ENCODE data around the gene NRXN3.
"Not testable (repeated sequence)": the region's sequence is repeated elsewhere in the genome, so short reads cannot be mapped to it uniquely, and the experiment has no call there.

The NRXN3 gene

DNA sequence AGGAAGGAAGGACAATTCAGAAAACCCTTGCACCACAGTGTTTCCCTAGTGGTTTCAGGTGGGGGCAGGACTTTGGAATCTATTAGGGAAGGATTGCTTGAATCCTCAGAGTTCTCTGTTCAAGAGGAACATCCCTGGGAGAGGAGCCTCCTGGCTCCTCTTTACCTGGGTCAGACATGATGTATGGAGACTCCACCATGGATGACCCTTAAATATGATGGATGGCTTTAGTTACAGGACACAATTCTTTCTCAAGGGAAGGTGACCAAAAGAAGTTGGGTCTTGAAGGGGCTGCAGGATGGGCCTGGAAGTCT, 396.6 kb downstream of the NRXN3 start:
- DNase-seq (ENCODE audit: low spot score): no peak
- no peak for FAIRE-seq

- no peak for FAIRE-seq
- DNase-seq (ENCODE audit: low spot score): no peak
These were observed 397.2 kb downstream of the NRXN3 start for GRCh38 chr14:78567343-78567742.

DNA sequence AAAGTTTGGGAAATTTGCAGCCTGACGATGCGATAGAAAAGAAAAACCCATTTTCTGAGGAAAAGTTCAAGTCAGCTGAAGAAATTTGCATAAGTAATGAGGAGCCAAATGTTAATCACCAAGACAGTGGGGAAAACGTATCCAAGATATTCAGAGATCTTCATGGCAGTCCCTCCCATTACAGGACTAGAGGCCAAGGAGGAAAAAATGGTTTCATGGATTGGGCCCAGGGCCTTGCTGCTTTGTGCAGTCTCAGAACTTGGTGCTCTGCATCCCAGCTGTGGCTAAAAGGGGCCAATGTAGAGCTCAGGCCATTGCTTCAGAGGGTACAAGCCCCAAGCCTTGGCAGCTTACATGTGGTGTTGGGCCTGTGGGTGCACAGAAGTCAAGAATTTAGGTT, 403.6 kb downstream of the NRXN3 start:
- FAIRE-seq; DNase-seq (ENCODE audit: low spot score): not testable (repeated sequence)

DNA sequence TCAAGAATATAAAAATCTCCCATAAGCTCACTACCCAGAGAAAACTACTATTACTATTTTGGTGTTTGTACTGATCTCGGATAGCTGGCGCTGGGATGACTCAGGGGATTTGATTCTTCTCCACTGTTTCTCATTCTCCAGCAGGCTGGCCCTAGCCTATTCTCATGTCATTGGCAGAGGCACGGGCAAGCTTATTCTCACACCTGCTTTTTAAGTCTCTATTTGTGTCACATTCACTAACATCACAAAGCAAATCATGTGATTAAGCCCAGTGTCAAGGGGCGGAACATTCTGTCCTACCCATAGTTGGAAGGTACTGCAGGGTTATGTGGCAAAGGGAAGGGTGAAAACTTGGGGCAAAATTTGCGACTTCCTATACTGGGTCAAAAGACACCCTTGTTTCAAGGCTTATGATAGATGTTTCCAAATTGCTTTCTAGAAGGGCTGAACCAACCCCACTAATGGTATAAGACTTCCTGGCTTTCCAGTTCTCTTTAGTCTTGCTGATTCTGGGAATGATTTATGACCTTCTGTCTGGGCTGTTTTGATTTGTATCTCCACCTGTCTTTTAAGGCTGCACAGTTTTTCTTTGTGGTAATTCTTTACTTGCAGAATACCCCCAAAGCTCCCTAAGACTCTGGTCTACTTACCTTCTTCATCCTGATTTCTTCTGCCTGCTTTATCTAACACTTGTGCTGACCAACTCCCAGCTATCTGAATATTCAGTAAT, 406.4 kb downstream of the NRXN3 start:
- no peak for DNase-seq (ENCODE audit: low spot score)

DNA sequence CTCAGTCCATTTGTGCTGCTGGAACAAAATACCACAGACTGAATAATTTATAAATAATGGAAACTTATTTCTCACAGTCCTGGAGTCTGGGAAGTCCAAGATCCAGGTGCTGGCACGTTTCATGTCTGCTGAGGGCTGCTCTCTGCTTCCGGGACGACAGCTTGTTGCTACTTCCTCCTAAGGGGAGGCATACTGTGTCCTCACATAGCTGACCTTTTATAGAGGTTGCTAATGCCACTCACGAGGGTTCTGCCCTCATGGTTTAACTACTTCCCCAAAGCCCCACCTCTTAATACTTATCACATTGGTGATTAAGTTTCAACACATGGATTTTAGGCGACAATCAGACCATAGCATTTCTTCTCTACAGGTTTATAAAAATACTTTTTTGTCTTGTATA, 411.1 kb downstream of the NRXN3 start:
- no peak for DNase-seq (ENCODE audit: low spot score)
- no peak for FAIRE-seq

More for the DNA sequence above, 406.4 kb downstream of the NRXN3 start:
- FAIRE-seq: no peak

DNA sequence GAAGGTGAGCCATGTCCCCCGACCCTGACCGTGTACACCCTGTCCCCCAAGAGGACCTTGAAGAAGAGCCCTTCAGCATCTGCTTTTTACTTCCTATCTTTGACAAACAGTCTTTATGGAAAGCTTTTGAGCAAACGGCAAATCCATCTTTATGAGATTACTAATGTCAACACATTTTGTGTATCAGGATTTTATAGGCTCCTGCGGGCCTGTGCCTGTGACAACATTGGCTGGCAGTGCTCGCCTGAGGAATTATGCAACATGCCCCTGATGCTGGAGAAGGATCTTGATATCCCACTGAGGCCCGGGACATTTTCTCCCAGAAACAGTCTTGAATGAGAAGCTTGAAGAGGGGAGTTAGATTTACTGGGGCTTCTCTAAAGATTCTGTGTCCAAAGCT, 416.5 kb downstream of the NRXN3 start:
- no peak for DNase-seq (ENCODE audit: low spot score)
- no peak for FAIRE-seq

DNA sequence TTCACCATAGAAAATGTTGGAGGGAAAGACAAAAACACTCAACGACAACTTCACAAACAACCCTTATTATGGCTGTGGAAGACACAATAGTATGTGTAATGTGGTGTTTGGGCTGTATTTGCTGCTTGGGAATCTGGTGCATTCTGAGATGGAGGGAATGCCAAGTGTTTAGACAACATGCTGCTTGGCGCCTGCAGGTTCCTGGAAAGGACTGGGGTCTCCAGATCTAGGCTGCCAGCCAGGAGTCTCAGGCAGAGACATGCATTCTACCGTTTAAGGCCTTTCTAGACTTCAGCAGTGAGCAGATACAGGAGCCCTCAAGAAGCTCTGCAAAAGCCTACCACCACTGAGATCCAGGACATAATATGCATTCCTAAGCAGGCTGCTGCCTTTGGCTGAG, 418.7 kb downstream of the NRXN3 start:
- FAIRE-seq (no peak), DNase-seq (ENCODE audit: low spot score) (no peak)

DNA sequence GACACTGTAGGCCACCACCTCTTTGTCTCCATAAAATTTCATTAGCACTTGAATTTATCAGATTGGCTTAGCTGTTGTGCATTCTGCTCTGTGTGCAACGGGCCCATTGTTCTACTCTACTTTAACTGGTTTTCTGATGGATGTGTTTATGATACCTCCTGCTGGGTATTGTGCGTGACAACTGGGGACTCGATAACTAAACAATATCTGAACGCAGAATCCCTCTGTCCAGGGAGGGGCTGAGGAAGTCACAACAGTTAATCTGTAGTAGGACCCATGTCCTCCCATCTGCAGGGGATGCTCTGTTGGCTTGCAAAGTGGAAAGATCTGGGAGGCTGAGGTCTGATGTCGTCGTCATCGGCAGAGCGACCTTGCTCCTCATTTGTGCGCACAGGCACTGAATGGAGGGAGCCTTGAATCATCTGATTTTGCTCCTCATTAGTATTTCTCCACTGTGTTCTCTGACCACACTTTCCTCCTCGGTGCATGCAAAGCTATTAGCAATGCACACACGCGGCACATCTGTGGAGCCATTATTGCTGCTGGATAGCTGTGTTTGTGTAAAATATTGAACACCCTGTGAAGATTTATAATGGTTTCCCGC, 422.5 kb downstream of the NRXN3 start:
- no peak for FAIRE-seq
- no peak for DNase-seq (ENCODE audit: low spot score)

DNA sequence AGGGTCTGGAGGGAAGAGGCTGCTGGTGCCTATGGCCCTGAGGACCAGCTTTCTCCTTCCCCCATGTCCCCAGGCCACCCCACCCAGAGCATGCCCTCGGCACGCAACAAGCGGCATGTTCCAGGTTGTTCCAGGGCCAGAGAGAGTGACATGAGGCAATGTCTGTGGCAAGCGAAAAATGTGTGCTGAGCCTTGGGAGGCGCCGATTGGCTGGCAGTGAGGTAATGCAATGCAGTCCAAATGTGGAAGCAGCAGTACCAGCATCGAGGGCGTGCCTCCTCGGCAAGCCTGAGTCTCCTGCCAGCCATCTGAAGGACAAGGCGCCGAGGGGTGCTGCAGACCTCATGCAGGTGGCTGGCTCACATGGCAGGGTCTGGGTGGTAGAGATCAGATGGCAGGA, 423.8 kb downstream of the NRXN3 start:
- DNase-seq (ENCODE audit: low spot score) (no peak), FAIRE-seq (no peak)

DNA sequence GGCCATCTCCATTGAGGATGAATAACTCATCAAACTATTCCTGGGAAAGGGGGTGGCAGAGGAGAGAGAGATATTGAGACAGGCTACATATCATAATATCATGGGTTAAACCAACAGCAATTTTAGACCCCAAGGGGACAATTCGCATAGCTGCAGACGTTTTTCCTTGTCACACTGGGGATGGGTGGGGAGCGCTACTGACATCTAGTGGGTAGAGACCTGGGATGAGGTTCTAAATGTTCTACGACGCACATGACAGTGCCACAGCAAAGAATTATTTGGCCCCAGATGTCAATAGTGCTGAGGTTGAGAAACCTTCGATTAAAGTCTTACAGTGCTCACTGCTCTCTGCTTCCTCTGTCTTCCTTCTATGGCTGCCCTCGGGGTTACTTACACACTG, 425.6 kb downstream of the NRXN3 start:
- no peak for DNase-seq (ENCODE audit: low spot score)
- no peak for FAIRE-seq

- DNase-seq (ENCODE audit: low spot score) (peak; percentile 8), FAIRE-seq (no peak)
These were observed 428.1 kb downstream of the NRXN3 start for GRCh38 chr14:78598046-78598920.

DNA sequence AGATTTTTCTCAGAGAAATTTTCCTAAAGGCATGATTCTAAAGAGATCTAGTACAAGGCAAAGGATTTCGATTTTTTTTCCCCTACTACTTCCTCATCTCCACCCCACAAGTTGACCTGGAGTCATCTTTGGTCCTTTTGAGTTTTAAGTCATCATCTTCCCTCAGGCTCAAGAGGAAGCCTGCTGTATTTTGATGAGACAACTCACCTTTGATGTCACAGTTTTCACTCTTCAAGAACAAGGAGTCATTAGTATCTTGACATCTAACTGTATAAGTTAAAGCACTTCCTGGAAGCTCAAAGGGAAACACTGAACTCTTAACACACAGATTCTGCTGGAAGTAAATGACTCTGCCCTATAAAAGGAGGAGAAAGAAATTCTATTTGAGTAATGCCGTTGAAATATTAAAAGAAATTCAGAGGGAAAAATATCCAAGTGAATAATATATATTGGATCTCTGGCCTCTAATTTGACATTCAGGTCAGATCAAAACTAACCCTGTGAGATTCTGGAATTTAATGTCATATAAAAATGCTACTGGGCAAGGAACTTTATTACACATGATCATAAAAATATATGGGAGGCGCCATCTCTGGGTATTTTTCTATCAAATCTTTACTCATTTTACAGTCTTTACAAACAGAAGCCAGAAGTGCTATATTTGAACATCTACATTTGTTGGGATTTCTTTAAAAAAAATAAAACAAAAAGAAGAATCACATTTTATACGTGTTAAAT, 435.0 kb downstream of the NRXN3 start:
- no peak for DNase-seq (ENCODE audit: low spot score)
- no peak for FAIRE-seq

- FAIRE-seq: no peak
- peak; percentile 22 for DNase-seq (ENCODE audit: low spot score)
These were observed 435.8 kb downstream of the NRXN3 start for GRCh38 chr14:78605897-78606500.

GRCh38 chr14:78608998-78609787, 439.0 kb downstream of the NRXN3 start:
- DNase-seq (ENCODE audit: low spot score) (no peak), FAIRE-seq (no peak)

DNA sequence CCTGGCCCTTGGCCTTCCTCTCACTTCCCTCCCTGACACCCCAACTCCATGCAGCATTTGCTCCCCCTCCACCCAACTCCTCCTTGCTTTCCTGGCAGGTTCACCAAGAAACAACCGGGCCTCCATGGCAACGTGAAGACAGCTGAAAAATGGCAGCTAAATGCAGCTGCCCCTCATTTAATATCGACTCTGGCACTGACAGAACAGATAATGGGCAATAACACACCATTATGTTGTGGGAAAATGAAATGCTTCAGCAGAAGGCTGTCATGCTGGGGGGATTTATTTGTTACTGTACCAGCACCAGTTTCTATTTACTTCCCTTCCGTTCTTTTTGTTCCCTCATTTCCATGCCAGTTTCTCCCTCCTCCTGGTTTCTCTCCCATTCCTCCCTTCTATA, 440.8 kb downstream of the NRXN3 start:
- no peak for FAIRE-seq
- DNase-seq (ENCODE audit: low spot score): no peak

DNA sequence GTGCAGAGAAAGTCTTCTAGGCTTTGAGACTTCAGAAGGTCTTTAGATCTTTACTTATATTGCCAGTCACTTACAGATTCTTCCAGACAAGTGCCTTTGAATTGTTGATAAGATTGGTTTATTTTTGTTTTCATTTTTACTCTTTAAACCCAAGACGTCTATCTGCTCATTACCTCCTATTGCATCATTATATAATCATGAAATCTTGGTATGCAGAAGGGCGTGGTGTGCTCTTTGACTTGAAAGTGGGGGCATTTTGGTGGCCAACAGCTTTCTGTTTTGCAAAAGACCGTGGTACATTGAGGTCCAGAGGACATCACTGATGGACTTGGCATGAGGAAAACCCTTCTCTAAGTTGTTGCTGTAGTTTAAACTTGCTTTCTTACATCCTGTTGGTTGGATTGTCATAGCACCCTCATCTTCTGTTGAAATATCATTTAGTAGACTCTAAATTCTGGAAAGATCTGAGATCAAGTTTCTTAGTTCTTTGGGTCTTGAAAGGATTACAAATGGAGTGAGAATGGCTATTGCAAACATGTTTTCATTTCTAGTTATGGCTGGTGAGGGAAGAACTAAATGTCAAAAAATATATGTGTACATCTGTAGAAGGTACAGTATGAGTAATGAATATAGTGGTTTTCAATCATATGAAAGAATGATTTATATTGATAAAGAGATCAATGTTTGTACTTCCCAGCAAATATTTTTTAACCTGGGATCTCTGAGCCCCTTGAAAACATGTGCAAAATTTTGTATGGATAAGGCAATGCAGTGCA, 441.8 kb downstream of the NRXN3 start:
- no peak for DNase-seq (ENCODE audit: low spot score)
- FAIRE-seq: no peak

GRCh38 chr14:78612666-78613065, 442.5 kb downstream of the NRXN3 start:
- DNase-seq (ENCODE audit: low spot score) (no peak), FAIRE-seq (no peak)

- no peak for DNase-seq (ENCODE audit: low spot score)
- FAIRE-seq: no peak
These were observed 444.4 kb downstream of the NRXN3 start for GRCh38 chr14:78614593-78614992.

- DNase-seq (ENCODE audit: low spot score): no peak
- FAIRE-seq: no peak
These were observed 447.6 kb downstream of the NRXN3 start for GRCh38 chr14:78617735-78618134.

- DNase-seq (ENCODE audit: low spot score) (no peak), FAIRE-seq (no peak)
These were observed 448.2 kb downstream of the NRXN3 start for GRCh38 chr14:78618368-78618767.

All from RCC 7860 (cell line).